D341Med (cell line): Measurements from ENCODE around the gene DNAJC5G.
"Not testable (repeated sequence)": the region's sequence is repeated elsewhere in the genome, so short reads cannot be mapped to it uniquely, and the experiment has no call there.

Experiments
- DNase-seq: peaks from one replicate; pipeline ENCODE4 v3.0.0; 2012; ENCODE audit warnings: low spot score

Gene DNAJC5G

GRCh38 chr2:27255187-27255586, 20.0 kb upstream of the DNAJC5G start:
- no peak for DNase-seq

- no peak for DNase-seq
Observed at GRCh38 chr2:27255660-27256059, 19.6 kb upstream of the DNAJC5G start.

- DNase-seq: no peak
Observed at GRCh38 chr2:27256855-27257454, 18.3 kb upstream of the DNAJC5G start.

- DNase-seq: no peak
Observed at GRCh38 chr2:27258051-27258450, 17.2 kb upstream of the DNAJC5G start.

- DNase-seq: no peak
Observed at GRCh38 chr2:27261241-27261925, 13.8 kb upstream of the DNAJC5G start.

- no peak for DNase-seq
Observed at GRCh38 chr2:27261926-27262298, 13.3 kb upstream of the DNAJC5G start.

GRCh38 chr2:27262379-27263286, 12.6 kb upstream of the DNAJC5G start, which contains the start of gene SLC30A3:
Gene SLC30A3 (minus strand): TSS chr2:27263047. CDS start chr2:27262906, 141 bp downstream.
- peak; percentile 86 for DNase-seq

- peak; percentile 41 for DNase-seq
Observed at GRCh38 chr2:27263287-27264252, 11.7 kb upstream of the DNAJC5G start.

- DNase-seq: peak; percentile 76
Observed at GRCh38 chr2:27264253-27264752, 10.9 kb upstream of the DNAJC5G start.

- DNase-seq: peak; percentile 90
Observed at GRCh38 chr2:27264753-27265535, 10.3 kb upstream of the DNAJC5G start.

- no peak for DNase-seq
Observed at GRCh38 chr2:27265536-27265870, 9.7 kb upstream of the DNAJC5G start.

- not testable (repeated sequence) for DNase-seq
Observed at GRCh38 chr2:27268296-27268695, 6.9 kb upstream of the DNAJC5G start.

GRCh38 chr2:27270131-27270530, 5.1 kb upstream of the DNAJC5G start:
- no peak for DNase-seq

GRCh38 chr2:27270670-27271069, 4.6 kb upstream of the DNAJC5G start:
- DNase-seq: no peak

- no peak for DNase-seq
Observed at GRCh38 chr2:27271631-27272340, 3.4 kb upstream of the DNAJC5G start.

- DNase-seq: not testable (repeated sequence)
Observed at GRCh38 chr2:27272537-27273522, 2.4 kb upstream of the DNAJC5G start.

GRCh38 chr2:27278010-27278409, 2.8 kb downstream of the DNAJC5G start:
- DNase-seq: no peak

- no peak for DNase-seq
Observed at GRCh38 chr2:27280826-27281225, 5.6 kb downstream of the DNAJC5G start.

- no peak for DNase-seq
Observed at GRCh38 chr2:27281442-27281841, 6.2 kb downstream of the DNAJC5G start.
